ENCODE data around the gene DNAJB8.

DNA sequence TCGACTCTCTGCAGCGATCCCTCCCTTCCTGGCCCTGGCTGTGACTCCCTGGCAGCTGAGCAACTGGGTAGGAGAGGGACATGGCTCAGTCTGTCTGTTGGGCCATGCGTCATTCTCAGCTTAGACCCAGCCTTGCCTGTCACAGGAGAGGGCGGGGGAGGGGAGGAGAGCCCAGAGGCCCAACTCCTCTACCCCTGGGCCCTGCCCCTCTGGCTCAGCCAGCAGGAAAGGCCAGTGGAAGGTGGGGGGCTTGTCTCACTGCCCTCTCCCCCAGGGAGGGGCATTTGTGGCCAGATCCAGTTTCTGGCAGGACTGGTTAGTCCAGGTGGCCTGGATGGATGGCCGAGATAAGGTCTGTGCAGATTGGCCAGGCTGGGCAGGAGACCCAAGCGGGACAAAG lies 31.6 kb downstream of the DNAJB8 start:
- TF ChIP-seq, protein P1, sequence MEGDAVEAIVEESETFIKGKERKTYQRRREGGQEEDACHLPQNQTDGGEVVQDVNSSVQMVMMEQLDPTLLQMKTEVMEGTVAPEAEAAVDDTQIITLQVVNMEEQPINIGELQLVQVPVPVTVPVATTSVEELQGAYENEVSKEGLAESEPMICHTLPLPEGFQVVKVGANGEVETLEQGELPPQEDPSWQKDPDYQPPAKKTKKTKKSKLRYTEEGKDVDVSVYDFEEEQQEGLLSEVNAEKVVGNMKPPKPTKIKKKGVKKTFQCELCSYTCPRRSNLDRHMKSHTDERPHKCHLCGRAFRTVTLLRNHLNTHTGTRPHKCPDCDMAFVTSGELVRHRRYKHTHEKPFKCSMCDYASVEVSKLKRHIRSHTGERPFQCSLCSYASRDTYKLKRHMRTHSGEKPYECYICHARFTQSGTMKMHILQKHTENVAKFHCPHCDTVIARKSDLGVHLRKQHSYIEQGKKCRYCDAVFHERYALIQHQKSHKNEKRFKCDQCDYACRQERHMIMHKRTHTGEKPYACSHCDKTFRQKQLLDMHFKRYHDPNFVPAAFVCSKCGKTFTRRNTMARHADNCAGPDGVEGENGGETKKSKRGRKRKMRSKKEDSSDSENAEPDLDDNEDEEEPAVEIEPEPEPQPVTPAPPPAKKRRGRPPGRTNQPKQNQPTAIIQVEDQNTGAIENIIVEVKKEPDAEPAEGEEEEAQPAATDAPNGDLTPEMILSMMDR (IDR thresholded peaks at IDR 0.05; ENCODE audit: low read depth, low read length): no peak
- TF ChIP-seq, protein P2, sequence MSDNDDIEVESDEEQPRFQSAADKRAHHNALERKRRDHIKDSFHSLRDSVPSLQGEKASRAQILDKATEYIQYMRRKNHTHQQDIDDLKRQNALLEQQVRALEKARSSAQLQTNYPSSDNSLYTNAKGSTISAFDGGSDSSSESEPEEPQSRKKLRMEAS (IDR thresholded peaks at IDR 0.05; ENCODE audit: low read depth, low read length): no peak
- no peak for TF ChIP-seq POLR2A (IDR thresholded peaks at IDR 0.05; ENCODE audit: extremely low read depth, insufficient read length)

Measured in NB4 (cell line).